Measurements from ENCODE around the gene NPTXR.

DNA sequence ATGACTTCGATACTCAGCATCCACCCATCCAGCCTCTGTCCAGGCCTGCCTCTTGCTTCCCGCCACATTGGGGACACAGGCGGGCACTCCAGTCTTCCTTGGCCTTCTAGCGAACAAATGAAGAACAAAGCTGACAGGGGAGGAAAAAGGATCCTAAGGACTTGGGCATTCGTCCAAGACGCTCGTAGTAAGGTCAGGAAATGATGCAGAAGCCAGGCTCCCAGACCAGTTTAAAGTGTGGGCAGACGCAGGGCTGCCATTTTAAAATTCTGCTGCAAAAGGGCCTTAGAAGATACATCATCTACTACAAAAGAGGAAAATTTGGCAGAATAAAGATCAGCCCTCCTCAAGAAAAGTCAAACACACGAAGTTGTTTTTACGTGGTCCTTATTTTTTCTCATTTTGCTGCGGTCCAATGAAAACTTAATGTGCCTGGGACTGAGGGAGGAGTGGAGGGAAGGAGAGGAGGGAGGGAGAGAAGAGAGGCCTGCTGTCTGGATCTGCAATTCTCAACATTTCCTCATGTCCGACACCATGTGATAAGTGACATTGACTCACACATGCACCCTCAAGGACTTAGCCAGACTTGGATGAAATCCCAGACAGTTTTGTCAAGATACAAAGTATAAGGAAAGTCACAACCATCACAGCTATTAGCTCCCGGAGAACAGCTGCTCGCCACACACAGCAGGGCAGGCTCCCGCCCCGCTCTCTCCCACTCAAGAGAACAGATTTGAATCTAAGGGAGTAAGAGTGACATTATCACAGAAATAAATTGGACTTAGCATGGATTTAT lies 55.6 kb downstream of the NPTXR start:
- TF ChIP-seq, protein P1, sequence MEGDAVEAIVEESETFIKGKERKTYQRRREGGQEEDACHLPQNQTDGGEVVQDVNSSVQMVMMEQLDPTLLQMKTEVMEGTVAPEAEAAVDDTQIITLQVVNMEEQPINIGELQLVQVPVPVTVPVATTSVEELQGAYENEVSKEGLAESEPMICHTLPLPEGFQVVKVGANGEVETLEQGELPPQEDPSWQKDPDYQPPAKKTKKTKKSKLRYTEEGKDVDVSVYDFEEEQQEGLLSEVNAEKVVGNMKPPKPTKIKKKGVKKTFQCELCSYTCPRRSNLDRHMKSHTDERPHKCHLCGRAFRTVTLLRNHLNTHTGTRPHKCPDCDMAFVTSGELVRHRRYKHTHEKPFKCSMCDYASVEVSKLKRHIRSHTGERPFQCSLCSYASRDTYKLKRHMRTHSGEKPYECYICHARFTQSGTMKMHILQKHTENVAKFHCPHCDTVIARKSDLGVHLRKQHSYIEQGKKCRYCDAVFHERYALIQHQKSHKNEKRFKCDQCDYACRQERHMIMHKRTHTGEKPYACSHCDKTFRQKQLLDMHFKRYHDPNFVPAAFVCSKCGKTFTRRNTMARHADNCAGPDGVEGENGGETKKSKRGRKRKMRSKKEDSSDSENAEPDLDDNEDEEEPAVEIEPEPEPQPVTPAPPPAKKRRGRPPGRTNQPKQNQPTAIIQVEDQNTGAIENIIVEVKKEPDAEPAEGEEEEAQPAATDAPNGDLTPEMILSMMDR (IDR thresholded peaks at IDR 0.05), result no peak
- no peak for TF ChIP-seq POLR2A (IDR thresholded peaks at IDR 0.05)
